ENCODE data around the gene NIFK.
"Not testable (repeated sequence)": the region's sequence is repeated elsewhere in the genome, so short reads cannot be mapped to it uniquely, and the experiment has no call there.

Gene NIFK

DNA sequence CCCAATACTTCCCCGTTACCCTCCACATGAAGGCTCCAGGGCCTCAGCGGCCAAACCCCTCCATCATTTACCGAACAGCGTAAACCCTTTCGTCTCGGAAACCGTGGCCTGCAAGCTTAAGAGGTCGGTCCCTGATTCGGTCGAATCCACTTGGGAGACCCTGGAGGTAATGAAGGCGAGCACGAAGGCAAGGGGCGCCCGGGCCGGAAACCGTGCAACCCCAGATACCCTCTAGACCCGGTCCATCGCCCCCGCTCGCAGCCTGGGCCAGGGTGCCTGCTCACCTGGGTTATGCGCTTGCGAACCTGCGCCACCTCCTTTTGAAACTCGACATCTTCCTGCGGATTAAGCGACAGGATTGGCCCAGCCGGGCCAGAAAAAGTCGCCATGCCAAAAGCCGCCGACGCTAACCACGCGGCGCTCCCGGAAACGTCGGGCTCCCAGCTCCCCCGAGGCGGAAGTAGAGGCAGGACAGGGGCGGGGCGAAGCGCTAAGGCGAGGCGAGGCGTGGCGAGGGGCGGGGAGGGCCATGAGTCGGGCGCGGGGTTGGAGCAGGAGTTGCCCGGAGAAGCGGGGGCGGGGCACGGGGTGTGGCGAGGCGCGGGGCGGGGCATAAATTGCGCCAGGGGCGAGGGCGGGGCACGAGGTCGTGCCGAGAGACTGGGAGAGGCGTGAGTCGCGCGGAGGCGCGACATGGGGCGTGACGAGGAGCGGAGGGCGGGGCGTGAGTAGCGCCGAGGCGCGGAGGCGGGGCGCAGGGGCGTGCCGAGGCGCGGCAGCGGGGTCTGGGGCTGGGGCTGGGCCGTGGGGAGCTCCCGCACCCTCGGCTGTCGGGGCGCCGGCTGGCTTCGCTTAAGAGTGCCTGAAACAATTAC lies at the start of gene NIFK:
Gene NIFK, minus strand, starts transcription at position 414 of the 875 bp plus-strand sequence. Its CDS starts 25 bp downstream, at position 389.
- peak; percentile 100 for DNase-seq

DNA sequence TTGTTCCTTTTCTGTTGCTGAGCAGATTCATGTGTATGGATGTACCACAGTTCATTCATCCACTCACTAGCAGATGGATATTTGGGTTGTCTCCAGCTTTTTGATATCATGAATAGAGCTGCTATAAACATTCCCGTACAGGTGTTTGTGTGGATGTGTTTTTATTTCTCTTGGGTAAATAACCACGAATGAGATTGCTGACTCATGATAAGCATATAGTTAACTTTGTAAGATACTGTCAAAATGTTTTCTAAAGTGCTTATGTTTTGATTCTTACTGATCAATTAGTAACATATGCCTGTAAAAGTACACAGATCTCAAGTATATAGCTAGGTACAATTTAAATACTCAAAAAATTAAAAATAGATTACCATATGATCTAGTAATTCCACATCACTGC lies 46.5 kb upstream of the NIFK start:
- DNase-seq = no peak

DNA sequence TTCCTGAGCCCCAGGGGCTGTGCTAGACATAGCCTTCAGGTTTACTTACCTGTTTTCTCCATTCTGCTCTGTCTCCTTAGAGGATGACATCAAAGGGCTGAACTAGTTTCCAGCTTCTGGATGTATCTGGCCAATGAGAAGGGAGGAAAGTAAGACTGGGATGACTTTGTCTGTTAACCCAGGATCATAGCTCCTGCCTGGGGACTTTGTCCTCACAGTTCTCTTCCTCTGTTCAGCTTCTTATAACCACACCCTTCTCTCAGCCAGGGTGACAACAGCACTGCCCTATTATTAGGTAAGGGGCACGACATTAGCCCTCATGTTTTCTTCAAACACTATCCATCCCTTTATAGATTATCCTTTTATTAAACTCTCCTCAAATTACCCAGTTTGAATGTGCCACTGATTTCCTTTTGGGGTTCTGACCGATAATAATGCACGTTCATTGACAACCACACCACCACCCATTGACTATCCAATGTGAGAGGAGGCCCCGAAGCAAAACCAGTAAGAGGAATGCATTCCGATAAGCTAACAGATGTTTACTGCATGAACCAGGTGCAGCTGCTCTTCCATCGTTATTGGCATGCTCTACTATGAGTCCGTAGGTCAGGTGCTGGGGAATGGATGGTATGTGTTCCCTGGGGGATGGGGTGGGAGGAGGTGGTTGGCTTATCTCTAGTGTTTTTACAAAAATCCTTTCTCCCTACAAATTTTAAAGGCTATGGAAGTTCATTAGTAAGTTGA lies 42.2 kb upstream of the NIFK start:
- DNase-seq = no peak

DNA sequence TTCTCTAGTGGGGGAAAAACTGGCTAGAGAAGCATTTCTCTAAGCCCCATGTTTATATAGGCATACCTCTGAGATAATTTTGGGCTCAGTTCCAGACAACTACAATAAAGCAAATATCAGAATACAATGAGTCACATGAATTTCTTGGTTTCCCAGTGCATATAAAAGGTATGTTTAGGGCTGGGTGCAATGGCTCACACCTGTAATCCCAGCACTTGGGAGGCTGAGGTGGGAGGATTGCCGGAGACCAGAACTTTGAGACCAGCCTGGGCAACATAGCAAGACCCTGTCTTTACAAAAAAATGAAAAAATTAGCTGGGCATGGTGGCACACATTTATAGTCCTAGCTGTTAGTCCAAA lies 41.0 kb upstream of the NIFK start:
- no peak for DNase-seq

DNA sequence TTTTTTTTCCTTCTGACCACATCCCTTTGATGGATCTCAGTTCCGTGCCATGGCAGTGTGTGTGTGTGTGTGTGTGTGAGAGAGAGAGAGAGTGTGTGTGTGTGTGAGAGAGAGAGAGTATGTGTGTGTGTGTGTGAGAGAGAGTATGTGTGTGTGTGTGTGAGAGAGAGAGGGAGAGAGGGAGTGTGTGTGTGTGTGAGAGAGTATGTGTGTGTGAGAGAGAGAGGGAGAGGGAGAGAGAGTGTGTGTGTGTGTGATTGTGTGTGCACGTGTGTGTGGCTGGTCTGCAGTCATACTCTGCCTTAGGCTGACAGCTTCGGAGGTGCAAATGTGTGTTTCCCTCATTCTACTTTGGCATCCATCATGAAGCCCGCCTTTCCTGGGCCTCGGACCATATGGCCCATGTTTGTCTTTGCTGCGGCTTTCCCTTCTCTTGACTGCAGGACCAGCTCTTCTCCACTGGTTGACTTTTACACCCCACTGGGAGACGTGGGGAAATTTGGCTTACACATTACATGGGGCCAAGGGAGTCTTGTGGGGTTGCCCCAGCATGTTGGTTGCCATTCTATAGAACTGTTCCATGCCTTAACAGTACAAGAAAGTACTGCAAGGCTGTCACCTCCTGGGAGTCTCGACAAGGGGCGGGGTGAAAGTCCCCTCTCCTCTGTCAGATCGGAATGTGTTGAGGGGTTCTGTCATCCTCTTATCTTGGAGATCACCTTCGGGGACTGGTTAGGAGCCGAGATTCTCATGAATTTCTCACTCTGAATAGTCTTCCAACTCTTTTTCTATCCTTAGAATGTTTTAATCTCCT lies 40.4 kb upstream of the NIFK start:
- no peak for DNase-seq

DNA sequence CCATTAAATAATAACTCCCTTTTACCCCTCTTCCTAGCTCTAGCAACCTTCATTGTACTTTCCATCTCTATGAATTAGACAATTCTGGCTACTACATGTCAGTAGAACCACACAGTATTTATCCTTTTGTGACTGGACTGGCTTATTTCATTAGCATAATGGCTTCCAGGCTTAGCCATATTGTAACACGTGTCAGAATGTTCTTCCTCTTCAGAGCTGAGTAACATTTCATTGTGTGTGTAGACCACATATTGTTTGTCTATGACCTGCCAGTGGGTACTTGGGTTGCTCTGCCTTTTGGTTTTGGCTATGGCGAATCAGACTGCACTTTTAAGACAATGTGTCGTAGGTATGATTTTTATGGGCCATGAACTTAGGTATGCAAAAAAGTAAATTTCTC lies 39.7 kb upstream of the NIFK start:
- DNase-seq = no peak

DNA sequence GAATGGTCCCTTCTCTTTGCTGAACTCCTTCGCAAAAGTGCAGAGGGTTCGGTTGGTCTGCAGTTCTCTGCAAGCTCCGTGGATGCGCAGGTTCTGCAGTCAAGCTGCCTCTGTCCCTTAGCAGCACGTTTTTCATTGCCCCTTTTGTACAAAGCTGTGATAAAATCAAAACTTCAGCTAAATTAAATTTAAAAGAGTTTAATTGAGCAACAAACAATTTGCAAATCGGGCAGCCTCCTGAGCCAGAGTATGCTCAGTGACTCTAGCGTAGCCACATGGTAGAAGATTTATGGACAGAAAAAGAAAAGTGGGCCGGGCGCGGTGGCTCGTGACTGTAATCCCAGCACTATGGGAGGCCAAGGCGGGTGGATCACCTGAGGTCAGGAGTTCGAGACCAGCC lies 37.6 kb upstream of the NIFK start:
- DNase-seq = no peak

DNA sequence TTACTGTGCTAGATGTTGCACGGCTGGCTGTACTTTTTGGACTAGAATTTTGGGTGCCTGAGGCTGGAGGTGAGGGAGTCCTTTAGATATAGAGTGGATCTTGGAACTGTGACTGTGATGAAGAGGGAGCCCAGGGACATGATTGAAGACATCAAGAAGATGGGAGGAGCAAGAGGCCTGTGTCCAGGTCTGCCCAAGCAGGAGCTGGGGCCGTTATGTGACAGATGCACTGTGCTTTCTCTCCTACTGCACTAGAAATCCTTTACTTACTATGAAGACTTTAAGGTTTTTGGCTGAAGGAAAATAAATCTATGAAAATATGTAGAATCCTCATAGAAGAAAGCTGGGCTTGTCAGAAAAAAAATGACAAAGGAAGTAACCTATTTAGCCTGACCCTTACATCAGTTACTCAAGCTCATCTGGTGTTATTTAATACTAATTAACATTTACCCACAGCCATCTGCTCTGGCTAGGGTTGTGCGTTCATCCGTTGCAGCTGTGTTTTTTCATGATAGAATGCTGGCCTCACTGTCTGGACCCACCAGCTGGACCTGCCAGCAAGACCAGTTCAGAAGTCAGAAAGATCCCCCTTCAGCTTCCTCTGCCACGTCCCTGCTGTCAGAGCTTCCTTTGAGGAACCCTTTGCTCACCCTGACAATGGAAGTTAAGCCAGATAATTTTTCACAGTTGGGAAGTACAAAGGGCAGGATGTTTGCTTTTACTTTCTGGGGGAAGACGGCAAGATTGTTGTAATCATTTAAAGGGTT lies 35.5 kb upstream of the NIFK start:
- no peak for DNase-seq

DNA sequence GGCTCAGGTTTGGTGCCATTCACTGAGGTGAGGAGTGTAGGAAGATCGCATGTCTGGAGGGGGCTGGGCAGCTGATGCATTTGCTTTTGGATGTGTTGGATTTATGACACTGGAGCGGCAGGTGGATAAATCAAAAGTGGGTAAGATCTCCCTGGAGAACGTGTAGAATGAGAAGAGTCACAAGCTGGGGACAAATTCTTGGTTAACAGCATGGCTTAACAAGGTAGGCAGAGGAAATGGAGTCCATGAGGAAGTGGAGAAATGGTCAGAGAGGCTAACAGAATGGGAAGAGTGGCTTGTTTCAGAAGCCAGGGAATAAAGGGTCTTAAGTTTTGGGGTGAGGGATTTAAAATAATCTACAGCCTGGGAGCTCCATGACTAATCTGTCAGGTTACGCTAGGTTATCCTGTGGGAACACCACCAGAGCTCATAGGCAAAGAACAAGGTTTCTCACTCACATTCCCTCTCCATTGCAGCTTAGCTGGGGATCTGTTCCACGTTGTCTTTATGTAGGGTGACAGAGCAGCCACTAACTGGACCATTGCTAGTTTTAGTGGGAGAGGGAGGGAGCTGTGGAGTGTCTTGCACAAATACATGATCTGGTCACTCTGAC lies 31.6 kb upstream of the NIFK start:
- DNase-seq = no peak

DNA sequence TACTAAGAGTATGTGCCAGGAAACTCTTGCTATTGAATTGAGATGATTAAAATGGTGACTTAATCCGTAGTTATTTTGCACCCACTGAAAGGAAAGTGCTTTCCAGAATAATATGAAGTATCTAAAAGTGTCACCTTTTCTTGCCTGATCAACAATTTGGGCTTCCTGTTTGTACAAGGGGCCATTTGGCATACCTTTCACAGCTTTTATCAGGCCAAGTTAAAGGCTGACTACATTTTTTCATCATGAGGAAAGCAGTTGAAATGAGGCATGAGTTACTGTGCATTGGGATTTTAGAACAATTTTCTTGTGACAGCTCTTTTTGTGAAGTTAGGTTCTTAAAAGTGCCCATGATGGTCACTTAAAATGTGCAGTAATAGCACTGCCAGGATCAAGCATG lies 29.9 kb upstream of the NIFK start:
- no peak for DNase-seq

DNA sequence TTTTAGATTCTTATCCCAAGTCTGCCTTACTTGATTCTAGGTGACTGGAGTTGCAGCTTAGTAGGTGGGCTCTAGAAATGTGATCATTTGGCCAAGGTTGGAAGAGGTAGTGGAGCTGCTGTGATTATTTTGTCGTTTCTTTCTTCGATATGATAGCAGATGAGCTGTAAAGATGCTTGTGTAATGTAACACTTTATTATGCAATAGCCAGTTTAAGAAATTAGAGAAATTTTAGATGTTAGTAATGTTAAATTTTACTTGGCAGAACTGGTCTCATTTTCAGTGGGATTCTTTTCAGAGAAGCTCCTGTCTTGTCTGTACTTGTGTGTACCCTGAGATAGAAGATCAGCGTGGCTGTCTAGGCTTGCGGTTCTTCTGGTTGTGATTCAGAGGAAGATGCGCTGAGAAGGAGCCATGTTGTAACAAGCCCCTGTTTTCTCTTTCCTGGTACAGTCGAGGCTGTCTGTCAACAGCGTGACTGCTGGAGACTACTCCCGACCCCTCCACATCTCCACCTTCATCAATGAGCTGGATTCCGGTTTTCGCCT lies 28.1 kb upstream of the NIFK start:
- DNase-seq = no peak

DNA sequence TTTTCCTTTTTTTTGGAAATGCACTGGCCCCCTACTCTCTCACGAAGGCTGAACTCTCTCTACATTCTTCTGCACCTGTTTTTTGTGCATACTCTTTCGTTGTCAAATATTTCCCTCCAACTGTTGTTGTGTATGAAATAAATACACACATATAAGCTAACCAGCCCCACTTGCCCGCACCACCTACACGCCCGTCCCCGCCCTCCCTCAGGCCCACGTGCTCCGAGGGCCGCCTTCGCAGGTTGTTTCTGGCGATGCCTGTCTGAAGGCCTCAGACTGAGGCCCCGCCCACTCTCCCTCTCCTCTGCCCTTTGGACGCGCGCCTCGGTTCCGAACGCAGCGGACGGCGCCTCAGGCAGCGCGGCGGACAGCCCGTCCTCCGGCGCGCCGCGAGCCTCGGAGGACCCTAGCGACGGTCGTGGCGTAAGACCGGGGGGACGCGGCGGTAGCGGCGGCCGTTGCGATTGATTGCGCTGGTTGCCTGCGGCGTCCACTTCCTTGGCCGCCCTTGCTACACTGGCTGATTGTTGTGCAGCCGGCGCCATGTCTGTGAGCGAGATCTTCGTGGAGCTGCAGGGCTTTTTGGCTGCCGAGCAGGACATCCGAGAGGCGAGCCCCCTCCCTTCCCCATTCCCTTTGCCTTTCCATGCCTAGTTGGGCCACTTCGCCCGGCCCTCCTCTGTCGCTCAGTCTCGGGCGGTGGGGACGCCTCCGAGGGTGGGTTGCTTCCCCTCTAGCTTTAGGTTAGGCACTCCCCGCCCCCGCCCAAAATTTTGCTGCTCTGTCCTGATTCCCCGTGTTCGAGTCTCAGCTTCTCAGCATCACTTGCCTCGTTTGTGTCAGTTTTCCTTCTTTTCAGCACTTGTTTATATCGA lies 18.8 kb upstream of the NIFK start, which contains the start of gene TSN:
Gene TSN, plus strand, starts transcription at position 415 of the 875 bp plus-strand sequence. Its CDS starts 129 bp downstream, at position 544.
- peak; percentile 96 for DNase-seq

DNA sequence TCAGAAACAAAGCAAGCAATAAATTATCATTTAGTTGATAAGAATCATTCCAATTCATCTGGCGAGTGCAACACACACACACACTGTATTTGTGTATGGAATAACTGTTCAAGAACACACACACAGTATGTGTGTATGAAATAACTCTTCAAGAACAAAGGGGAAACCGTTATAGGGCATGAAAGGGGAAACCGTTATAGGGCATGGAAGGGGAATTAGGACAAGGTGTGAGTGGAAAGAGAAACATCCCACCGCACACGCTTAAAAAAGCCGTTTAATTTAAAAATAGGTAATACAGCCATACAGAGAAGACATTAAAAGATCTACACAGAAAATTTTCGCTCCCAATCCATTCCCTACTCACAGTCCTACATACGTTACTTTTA lies 18.2 kb upstream of the NIFK start:
- no peak for DNase-seq

DNA sequence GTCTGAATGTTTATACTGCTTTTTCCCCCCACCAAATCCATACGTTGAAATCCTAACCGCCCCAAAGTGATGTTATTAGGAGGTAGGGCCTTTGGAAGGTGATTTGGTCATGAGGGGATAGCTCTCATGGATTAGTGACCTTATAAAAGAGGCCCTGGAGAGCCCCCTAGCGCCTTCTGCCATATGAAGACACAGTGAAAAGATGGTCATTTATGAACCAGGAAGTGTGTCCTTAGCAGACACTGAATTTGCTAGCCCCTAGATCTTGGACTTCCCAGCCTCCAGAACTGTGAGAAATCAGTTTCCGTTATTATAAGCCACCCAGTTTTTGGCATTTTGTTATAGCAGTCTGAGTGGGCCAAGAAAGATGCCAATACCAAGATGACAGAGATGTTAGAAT lies 11.5 kb upstream of the NIFK start:
- DNase-seq = no peak

DNA sequence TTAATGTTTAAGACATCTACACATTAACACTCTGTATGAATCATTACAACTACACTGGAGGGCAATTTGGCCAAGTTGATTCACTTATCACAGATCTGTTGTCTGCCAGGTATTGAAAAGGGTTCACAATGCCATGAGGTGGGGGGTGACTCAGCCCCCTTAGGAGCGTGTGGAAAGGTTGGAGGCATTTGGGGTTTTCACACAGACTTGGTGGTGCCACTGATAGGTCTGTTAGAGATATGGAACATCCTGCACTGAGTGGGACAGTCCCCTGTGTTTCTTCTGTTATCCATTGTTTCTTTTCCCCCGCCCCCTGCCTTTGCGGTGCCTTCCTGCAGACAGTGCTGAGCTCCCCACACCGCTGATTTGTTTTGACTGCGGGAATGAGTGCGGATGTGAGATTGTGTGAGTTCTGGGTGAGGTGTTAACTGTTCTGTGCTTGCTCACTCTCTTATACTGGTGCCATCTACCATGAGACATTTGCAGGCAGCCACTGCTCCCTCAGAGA lies 9.4 kb upstream of the NIFK start:
- DNase-seq = no peak

DNA sequence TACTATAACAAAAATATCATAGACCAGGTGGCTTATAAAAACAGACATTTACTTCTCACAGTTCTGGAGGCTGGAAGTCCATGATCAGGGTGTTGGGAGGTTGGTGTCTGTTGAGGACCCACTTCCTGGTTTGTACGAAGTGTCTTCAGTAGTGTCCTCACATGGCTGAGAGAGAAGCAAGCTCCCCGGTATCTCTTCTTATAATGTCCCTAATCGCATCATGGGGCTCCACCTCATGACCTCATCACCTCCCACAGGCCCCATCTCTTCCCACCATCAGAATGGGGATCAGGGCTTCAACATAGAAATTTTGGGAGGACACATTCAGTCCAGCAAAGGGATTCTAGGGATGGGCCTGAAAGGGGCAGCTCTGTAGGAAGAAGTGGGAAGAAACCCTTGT lies 4.8 kb upstream of the NIFK start:
- DNase-seq = no peak

DNA sequence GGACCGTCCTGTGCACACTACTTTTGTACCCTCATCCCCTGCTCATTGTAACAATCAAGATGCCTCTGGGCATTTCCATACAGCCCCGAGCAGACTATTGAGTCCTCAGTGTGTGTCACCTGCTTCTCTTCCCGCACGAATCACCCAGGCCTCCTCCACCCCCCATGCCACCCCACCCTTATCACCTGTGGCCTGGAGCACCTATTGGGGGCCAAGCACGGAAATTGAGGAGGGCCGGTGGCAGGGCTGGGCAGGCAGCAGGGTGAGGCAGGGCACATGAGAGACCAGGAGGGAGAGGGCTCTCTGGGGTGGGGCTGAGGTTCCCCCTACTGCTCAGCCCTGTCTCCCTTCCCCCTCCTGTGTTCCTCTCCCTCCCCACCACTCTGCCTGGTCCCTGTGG lies 4.3 kb upstream of the NIFK start:
- no peak for DNase-seq

DNA sequence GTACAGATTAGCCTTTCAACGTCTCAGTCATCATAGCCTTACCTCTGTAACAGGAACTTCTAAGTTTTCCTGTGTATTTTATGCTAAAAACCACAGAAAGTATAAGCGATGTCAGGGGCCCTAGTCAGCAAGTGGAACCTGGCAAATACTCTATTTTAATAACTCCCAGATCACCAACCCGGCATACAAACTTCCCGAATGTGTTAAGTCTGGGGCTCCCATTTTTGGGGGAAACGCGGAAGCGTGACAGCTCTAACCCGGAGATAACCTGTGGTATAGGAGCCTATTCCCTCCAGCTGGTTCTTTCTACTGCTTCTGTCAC lies 574 bp downstream of the NIFK start:
- no peak for DNase-seq

DNA sequence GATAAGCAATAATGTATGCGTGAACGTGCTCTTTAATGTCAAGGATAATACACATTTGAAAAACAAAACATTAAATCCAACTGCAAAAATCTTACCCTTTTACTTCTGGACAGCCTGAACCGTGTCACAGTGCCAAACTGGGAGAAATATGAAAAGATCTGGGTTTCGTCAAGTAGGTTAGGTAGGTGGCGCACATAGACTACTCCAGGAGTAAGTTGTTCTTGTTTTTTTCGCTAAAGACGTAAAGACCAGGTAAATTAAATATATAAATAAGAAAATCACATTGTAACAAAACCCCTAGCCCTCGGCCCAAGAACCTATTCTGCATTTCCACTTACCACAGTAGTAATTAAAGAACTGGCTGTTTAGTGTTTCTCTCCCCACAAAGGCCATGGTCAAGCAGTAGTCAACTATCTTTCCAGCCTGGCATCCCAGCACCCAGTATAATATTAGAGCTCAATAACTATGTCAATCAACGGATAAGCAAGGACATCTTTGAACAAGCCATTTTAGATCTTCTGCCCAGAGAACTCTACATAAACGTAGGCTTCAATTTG lies 1.1 kb downstream of the NIFK start:
- no peak for DNase-seq

DNA sequence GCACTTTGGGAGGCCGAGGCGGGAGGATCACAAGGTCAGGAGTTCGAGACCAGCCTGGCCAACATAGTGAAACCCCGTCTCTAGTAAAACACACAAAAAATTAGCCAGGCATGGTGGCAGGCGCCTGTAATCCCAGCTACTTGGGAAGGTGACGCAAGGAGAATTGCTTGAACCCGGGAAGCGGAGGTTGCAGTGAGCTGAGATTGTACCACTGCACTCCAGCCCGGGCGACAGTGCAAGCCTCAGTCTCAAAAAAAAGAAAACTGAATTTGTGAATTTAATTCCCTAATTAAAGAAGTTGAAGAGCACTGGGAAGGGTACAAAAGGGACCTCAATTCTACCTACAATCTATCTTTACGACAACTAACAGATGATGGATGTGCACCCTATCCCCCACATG lies 2.1 kb downstream of the NIFK start:
- DNase-seq = not testable (repeated sequence)
